ENCODE data around the gene EHMT1.
"Not testable (repeated sequence)": the region's sequence is repeated elsewhere in the genome, so short reads cannot be mapped to it uniquely, and the experiment has no call there.

Gene EHMT1

GRCh38 chr9:137721899-137722298 lies 103.1 kb downstream of the EHMT1 start:
- Histone ChIP-seq H3K27ac (replicated peaks) (no peak overlapping the region), H3K27me3 (ENCODE audit: insufficient read depth, poor library complexity, severe bottlenecking) (no peaks in the 10 kb centered on the region), H3K4me3 (replicated peaks; ENCODE audit: insufficient read depth, low read length) (no peak overlapping the region)
- TF ChIP-seq CTCF (IDR thresholded peaks at IDR 0.05; ENCODE audit: insufficient read depth, low read length): no peak
- no peak for TF ChIP-seq POLR2AphosphoS5 (IDR thresholded peaks at IDR 0.05; ENCODE audit: low read depth)
- TF ChIP-seq, protein P1, sequence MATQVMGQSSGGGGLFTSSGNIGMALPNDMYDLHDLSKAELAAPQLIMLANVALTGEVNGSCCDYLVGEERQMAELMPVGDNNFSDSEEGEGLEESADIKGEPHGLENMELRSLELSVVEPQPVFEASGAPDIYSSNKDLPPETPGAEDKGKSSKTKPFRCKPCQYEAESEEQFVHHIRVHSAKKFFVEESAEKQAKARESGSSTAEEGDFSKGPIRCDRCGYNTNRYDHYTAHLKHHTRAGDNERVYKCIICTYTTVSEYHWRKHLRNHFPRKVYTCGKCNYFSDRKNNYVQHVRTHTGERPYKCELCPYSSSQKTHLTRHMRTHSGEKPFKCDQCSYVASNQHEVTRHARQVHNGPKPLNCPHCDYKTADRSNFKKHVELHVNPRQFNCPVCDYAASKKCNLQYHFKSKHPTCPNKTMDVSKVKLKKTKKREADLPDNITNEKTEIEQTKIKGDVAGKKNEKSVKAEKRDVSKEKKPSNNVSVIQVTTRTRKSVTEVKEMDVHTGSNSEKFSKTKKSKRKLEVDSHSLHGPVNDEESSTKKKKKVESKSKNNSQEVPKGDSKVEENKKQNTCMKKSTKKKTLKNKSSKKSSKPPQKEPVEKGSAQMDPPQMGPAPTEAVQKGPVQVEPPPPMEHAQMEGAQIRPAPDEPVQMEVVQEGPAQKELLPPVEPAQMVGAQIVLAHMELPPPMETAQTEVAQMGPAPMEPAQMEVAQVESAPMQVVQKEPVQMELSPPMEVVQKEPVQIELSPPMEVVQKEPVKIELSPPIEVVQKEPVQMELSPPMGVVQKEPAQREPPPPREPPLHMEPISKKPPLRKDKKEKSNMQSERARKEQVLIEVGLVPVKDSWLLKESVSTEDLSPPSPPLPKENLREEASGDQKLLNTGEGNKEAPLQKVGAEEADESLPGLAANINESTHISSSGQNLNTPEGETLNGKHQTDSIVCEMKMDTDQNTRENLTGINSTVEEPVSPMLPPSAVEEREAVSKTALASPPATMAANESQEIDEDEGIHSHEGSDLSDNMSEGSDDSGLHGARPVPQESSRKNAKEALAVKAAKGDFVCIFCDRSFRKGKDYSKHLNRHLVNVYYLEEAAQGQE (IDR thresholded peaks at IDR 0.05; ENCODE audit: insufficient replicate concordance, low read depth): no peak
- no peak for TF ChIP-seq SPI1 (IDR thresholded peaks at IDR 0.05; ENCODE audit: borderline replicate concordance, low read depth)
- no peak for TF ChIP-seq GABPA (IDR thresholded peaks at IDR 0.05; ENCODE audit: low read depth)
- DNase-seq (ENCODE audit: low read depth in 1 of 2, low spot score in 1 of 2): no peak

GRCh38 chr9:137722481-137722880 lies 103.7 kb downstream of the EHMT1 start:
- Histone ChIP-seq H3K27me3 (ENCODE audit: insufficient read depth, poor library complexity, severe bottlenecking) (no peaks in the 10 kb centered on the region), H3K4me3 (replicated peaks; ENCODE audit: insufficient read depth, low read length) (no peak overlapping the region), H3K27ac (replicated peaks) (no peak overlapping the region)
- TF ChIP-seq GABPA (IDR thresholded peaks at IDR 0.05; ENCODE audit: low read depth) (no peak), SPI1 (IDR thresholded peaks at IDR 0.05; ENCODE audit: borderline replicate concordance, low read depth) (no peak), POLR2AphosphoS5 (IDR thresholded peaks at IDR 0.05; ENCODE audit: low read depth) (no peak), CTCF (IDR thresholded peaks at IDR 0.05; ENCODE audit: insufficient read depth, low read length) (no peak)
- TF ChIP-seq, protein P1 (IDR thresholded peaks at IDR 0.05; ENCODE audit: insufficient replicate concordance, low read depth): no peak
- DNase-seq (ENCODE audit: low read depth in 1 of 2, low spot score in 1 of 2): no peak

GRCh38 chr9:137723356-137723755 lies 104.6 kb downstream of the EHMT1 start:
- H3K4me3 ChIP-seq (replicated peaks; ENCODE audit: insufficient read depth, low read length); DNase-seq (ENCODE audit: low read depth in 1 of 2, low spot score in 1 of 2); H3K27me3 ChIP-seq (ENCODE audit: insufficient read depth, poor library complexity, severe bottlenecking); H3K27ac ChIP-seq (replicated peaks): not testable (repeated sequence)

DNA sequence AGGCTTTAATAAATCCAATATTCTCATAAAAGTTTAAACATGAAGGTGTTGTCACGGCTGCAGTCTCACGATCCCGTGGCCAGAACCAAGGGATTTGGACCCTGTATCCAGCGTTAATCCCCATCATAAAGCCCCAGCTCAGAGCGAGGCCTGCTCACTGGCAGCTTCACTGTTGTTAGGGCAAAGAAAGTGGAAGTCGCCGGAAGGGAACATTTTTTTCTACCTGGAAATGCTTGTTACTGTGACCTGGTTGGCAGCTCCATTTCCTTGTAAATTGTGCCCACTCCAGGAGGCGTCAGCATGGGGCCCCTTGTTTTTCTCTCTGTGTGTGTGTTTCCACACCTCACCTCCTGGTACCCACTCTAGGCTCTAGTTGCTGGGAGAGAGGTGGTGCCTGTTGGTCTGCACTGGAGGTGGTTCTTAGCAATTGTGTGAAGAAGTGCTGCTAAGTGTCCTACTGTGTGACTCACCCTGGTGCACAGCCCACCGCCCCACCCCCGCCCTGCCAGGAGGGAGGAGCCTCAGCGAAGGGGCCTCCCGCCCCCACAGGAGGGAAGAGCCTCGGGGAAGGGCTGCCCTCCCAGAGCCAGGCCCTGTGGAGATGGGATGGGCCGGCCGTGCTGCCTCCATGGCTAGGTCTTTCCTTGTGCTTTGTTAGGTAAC lies 105.1 kb downstream of the EHMT1 start:
- Histone ChIP-seq H3K27ac (replicated peaks) (no peak overlapping the region), H3K4me3 (replicated peaks; ENCODE audit: insufficient read depth, low read length) (no peak overlapping the region), H3K27me3 (ENCODE audit: insufficient read depth, poor library complexity, severe bottlenecking) (no peaks in the 10 kb centered on the region)
- no peak for DNase-seq (ENCODE audit: low read depth in 1 of 2, low spot score in 1 of 2)
- no peak for TF ChIP-seq POLR2AphosphoS5 (IDR thresholded peaks at IDR 0.05; ENCODE audit: low read depth)
- TF ChIP-seq CTCF (IDR thresholded peaks at IDR 0.05; ENCODE audit: insufficient read depth, low read length): no peak
- no peak for TF ChIP-seq GABPA (IDR thresholded peaks at IDR 0.05; ENCODE audit: low read depth)
- TF ChIP-seq, protein P1 (IDR thresholded peaks at IDR 0.05; ENCODE audit: insufficient replicate concordance, low read depth): no peak
- no peak for TF ChIP-seq SPI1 (IDR thresholded peaks at IDR 0.05; ENCODE audit: borderline replicate concordance, low read depth)
